Measurements from ENCODE around the gene TOPORS.

DNA sequence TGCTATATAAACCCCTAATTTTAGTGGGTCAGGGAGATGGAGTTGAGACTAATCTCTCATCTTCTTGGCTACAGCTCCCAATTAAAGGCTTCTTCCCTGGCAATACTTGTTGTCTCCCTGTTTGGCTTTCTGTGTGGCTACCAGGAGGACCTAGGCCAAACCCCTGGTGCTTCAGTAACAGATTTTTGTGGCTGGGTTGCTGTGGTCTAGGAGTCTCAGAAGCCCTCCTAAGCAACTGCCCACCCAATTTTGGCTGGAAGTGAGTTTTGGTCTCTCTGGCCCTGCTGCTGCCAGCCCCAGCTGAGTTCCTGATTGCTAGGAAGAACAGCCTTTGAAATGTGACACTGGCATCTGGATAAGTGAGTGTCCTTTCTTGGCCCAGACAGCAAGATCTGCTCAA, 36.1 kb downstream of the TOPORS start:
- TF ChIP-seq, protein P1, sequence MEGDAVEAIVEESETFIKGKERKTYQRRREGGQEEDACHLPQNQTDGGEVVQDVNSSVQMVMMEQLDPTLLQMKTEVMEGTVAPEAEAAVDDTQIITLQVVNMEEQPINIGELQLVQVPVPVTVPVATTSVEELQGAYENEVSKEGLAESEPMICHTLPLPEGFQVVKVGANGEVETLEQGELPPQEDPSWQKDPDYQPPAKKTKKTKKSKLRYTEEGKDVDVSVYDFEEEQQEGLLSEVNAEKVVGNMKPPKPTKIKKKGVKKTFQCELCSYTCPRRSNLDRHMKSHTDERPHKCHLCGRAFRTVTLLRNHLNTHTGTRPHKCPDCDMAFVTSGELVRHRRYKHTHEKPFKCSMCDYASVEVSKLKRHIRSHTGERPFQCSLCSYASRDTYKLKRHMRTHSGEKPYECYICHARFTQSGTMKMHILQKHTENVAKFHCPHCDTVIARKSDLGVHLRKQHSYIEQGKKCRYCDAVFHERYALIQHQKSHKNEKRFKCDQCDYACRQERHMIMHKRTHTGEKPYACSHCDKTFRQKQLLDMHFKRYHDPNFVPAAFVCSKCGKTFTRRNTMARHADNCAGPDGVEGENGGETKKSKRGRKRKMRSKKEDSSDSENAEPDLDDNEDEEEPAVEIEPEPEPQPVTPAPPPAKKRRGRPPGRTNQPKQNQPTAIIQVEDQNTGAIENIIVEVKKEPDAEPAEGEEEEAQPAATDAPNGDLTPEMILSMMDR (IDR thresholded peaks at IDR 0.05) = no peak
- TF ChIP-seq EP300 (IDR thresholded peaks at IDR 0.05) = no peak
- no peak for TF ChIP-seq POLR2AphosphoS5 (IDR thresholded peaks at IDR 0.05)
